DND-41 (cell line): ENCODE data around the gene RAI2.

ENCODE experiments used
- CTCF ChIP-seq: IDR thresholded peaks from 2 replicates; pipeline ENCODE4 v1.5.1; 2012; ENCODE audit warnings: borderline replicate concordance, low read length, moderate library complexity, mild to moderate bottlenecking; ENCODE audit not compliant: poor library complexity, severe bottlenecking; ENCODE audit errors: extremely low read depth
- EZH2 ChIP-seq: IDR thresholded peaks from 3 replicates; pipeline ENCODE4 v1.6.1; 2012; ENCODE audit warnings: borderline replicate concordance, low read depth, mild to moderate bottlenecking, moderate library complexity, low read length, inconsistent platforms; ENCODE audit not compliant: severe bottlenecking

GRCh38 chrX:17859609-17860178, 1.4 kb downstream of the RAI2 start:
- TF ChIP-seq CTCF (no peak), EZH2 (no peak)
